ENCODE data around the gene CAPZA2. TPM values are rescaled to one million over a fixed set of nuclear protein-coding genes. Genes with fewer than 3 reads are reported as not detected.
"Not testable (repeated sequence)": the region's sequence is repeated elsewhere in the genome, so short reads cannot be mapped to it uniquely, and the experiment has no call there.

CAPZA2 gene
- total RNA-seq, 6 experiments from 2014 or later = 216 to 311 (median 275) TPM

DNA sequence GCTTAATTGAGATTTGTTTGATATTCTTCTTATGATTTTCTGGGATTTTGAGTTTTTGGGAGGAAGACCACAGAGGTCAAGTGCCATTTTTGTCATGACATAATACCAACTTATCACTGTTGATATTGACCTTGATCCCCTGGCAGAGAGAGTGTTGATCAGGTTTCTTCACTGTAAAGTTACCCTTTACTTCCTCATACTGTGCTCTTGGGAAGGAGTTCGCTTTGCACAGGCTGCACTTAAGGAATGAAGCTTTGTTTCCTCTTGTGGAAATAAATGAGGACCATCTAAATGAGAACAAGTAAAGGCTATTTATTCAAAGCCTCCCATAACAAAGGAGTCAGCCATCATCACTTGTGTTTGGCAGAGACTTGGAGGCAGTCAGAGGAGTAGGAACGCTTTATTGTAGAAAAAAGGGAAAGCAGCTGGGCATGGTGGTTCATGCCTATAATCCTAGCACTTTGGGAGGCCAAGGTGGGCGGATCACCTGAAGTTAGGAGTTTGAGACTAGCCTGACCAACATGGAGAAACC is 107.0 kb downstream of the CAPZA2 start:
- Mint-ChIP-seq H3K9me3 (no peaks in the 10 kb centered on the region), H3K4me3 (no peak overlapping the region), H3K27me3 (ENCODE audit: insufficient read depth) (no peaks in the 10 kb centered on the region; the same call in 1 of the 2 replicates), H3K36me3 (ENCODE audit: low read depth) (no peaks in the 10 kb centered on the region), H3K27ac (no peak overlapping the region), H3K4me1 (ENCODE audit: low read depth) (peaks cover 33% of the 10 kb centered on the region)
- DNase-seq = no peak
- TF ChIP-seq, protein P1, sequence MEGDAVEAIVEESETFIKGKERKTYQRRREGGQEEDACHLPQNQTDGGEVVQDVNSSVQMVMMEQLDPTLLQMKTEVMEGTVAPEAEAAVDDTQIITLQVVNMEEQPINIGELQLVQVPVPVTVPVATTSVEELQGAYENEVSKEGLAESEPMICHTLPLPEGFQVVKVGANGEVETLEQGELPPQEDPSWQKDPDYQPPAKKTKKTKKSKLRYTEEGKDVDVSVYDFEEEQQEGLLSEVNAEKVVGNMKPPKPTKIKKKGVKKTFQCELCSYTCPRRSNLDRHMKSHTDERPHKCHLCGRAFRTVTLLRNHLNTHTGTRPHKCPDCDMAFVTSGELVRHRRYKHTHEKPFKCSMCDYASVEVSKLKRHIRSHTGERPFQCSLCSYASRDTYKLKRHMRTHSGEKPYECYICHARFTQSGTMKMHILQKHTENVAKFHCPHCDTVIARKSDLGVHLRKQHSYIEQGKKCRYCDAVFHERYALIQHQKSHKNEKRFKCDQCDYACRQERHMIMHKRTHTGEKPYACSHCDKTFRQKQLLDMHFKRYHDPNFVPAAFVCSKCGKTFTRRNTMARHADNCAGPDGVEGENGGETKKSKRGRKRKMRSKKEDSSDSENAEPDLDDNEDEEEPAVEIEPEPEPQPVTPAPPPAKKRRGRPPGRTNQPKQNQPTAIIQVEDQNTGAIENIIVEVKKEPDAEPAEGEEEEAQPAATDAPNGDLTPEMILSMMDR (IDR thresholded peaks at IDR 0.05) = no peak

DNA sequence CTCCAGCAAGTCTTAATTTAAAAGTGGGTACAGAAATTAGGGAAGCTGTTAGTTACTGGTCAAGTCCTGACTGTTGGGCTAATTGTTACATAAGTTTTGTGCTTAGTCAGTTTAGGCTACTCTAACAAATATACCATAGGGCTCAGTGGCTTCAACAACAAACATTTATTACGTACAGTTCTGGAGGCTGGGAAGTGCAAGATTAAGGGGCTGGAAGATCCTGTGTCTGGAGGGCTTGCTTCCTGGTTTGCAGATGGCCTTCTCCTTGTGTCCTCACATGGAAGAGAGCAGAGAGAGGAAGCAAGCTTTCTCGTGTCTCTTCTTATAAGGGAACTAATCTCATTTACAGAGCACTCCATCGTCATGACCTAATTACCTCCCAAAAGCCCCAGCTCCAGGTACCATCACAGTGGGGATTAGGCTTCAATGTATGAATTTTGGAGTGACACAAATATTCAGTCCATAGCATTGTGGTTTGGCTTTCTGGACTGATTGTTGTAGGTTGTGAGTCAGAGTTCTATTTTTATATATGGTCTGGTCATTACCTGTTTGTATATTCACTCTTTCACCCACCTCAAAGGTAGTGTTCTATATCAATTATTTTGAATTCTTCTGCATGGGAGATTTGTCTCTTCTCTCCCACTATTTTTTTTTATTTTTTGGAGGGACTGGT is 108.0 kb downstream of the CAPZA2 start:
- H3K27me3 Mint-ChIP-seq (ENCODE audit: insufficient read depth) = no peaks in the 10 kb centered on the region; the same call in 1 of the 2 replicates
- TF ChIP-seq, protein P1 (IDR thresholded peaks at IDR 0.05) = no peak
- peaks cover 33% of the 10 kb centered on the region for H3K4me1 Mint-ChIP-seq (ENCODE audit: low read depth)
- peaks cover 5% of the 10 kb centered on the region; the same call in 1 of the 2 replicates for H3K36me3 Mint-ChIP-seq (ENCODE audit: low read depth)
- H3K9me3 Mint-ChIP-seq = no peaks in the 10 kb centered on the region
- no peak overlapping the region; the same call in 1 of the 2 replicates for H3K27ac Mint-ChIP-seq
- no peak for DNase-seq
- H3K4me3 Mint-ChIP-seq = no peak overlapping the region

DNA sequence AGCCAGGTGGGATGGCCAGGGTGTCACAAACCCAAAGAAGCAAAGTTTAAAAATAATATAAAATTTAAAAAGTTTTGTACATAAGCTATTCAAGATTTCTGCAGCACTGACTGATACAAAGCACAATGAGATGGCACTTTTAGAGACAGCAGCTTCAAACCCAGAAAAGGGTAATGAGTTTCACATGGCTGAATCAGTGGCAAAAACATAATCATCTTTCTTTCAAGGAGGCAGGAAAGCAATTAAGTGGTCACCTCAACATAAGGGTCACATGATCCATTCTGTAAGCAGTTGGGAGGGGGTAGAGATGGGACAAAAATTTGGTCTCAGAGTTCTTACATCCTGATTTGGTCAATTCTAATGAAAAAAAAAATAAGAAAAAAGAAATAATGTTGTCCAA is 108.8 kb downstream of the CAPZA2 start:
- H3K27ac Mint-ChIP-seq; H3K4me3 Mint-ChIP-seq; H3K36me3 Mint-ChIP-seq (ENCODE audit: low read depth); DNase-seq; H3K9me3 Mint-ChIP-seq; H3K27me3 Mint-ChIP-seq (ENCODE audit: insufficient read depth): not testable (repeated sequence)
- H3K4me1 Mint-ChIP-seq (ENCODE audit: low read depth) = peaks cover 33% of the 10 kb centered on the region

Other genes starting within 250 kb of the CAPZA2 start
- gene MET, start 190.4 kb upstream of the CAPZA2 start, total RNA-seq (2021; fragmentation: NEBNext Ultra II Directional; extraction: Animal tissue kit (Norgen Biotek cat#: 25700)) = 100 to 1,000 TPM; 101 to 149 (median 129) TPM
- 10 to 100 TPM; 13.5 to 18.8 (median 16.8) TPM for gene ST7, start 90.9 kb downstream of the CAPZA2 start, total RNA-seq (2021; fragmentation: NEBNext Ultra II Directional; extraction: Animal tissue kit (Norgen Biotek cat#: 25700))

Measured in HFFc6 (cell line).